K562 (cell line): Measurements from ENCODE around the gene PNMT. TPM values are rescaled to one million over a fixed set of nuclear protein-coding genes. Genes with fewer than 3 reads are reported as not detected.

ENCODE experiments used
- BDP1 ChIP-seq: IDR thresholded peaks from 3 replicates; pipeline ENCODE4 v1.6.1; 2011; ENCODE audit not compliant: insufficient read length, insufficient read depth
- BRD4 ChIP-seq: fragments of 200-600 bp; sonication (generic); IDR thresholded peaks from 2 replicates; pipeline ENCODE4 v1.6.1; 2017; ENCODE audit warnings: inconsistent platforms
- CLOCK ChIP-seq: fragments of 250-450 bp; sonication (Bioruptor Pico); IDR thresholded peaks from 2 replicates; pipeline ENCODE4 v1.4.0; 2020; ENCODE audit warnings: mild to moderate bottlenecking, moderate library complexity, borderline replicate concordance
- EP400 ChIP-seq: fragments of 450-650 bp; IDR thresholded peaks from 2 replicates; pipeline ENCODE4 v1.6.1; 2017; ENCODE audit warnings: antibody characterized with exemption, mild to moderate bottlenecking, moderate library complexity
- ESRRB ChIP-seq: fragments of 250-450 bp; sonication (Bioruptor Pico); IDR thresholded peaks from 2 replicates; pipeline ENCODE4 v1.5.0; 2020; ENCODE audit warnings: mild to moderate bottlenecking, moderate library complexity, borderline replicate concordance
- ETV6 ChIP-seq, 3 experiments: fragments of 150-350 bp in 1 of 3; sonication (generic) in 1 of 3; formaldehyde crosslinking in 1 of 3; IDR thresholded peaks; 2 replicates each; pipeline versions ENCODE4 v1.6.1 to v1.8.0; 2014 to 2022; ENCODE audit warnings: borderline replicate concordance in 2 of 3, low read depth in 2 of 3, antibody characterized with exemption in 1 of 3, low read length in 1 of 3, mild to moderate bottlenecking in 1 of 3, missing genetic modification reagents in 1 of 3
- HSF4 ChIP-seq: fragments of 250-450 bp; sonication (Bioruptor Pico); IDR thresholded peaks from 2 replicates; pipeline ENCODE4 v2.1.2; 2022; ENCODE audit warnings: mild to moderate bottlenecking, moderate library complexity, borderline replicate concordance
- IRF2 ChIP-seq: sonication (generic); formaldehyde crosslinking; IDR thresholded peaks from 2 replicates; pipeline ENCODE4 v1.8.1; 2022; ENCODE audit warnings: mild to moderate bottlenecking, missing genetic modification reagents
- MAFF ChIP-seq: IDR thresholded peaks from 2 replicates; pipeline ENCODE4 v1.6.1; 2012; ENCODE audit warnings: low read length, improper control_type of control experiment
- POLR2AphosphoS5 ChIP-seq: IDR thresholded peaks from 2 replicates; pipeline ENCODE4 v1.6.1; 2011; ENCODE audit warnings: mild to moderate bottlenecking, low read depth, low read length, moderate library complexity; ENCODE audit not compliant: control insufficient read depth, insufficient read depth
- SRSF7 ChIP-seq: fragments of 200-400 bp; formaldehyde crosslinking; optimal IDR thresholded peaks from 2 replicates; pipeline ENCODE3; 2017; ENCODE audit warnings: mild to moderate bottlenecking, low read depth, low read length
- TAF1 ChIP-seq: IDR thresholded peaks from 2 replicates; pipeline ENCODE4 v1.6.1; 2011; ENCODE audit warnings: mild to moderate bottlenecking, low read length, moderate library complexity; ENCODE audit not compliant: insufficient read depth, control insufficient read depth, severe bottlenecking; ENCODE audit errors: extremely low read depth
- TCF7L2 ChIP-seq: fragments of 150-350 bp; IDR thresholded peaks from 2 replicates; pipeline ENCODE4 v1.6.1; 2016; ENCODE audit warnings: low read depth, mild to moderate bottlenecking, low read length, moderate library complexity
- ZC3H8 ChIP-seq: fragments of 450-650 bp; IDR thresholded peaks from 2 replicates; pipeline ENCODE4 v1.6.1; 2017
- ZEB2 ChIP-seq: fragments of 450-650 bp; IDR thresholded peaks from 2 replicates; pipeline ENCODE4 v1.6.1; 2016
- ZNF347 ChIP-seq: fragments of 450-650 bp; formaldehyde crosslinking; IDR thresholded peaks from 2 replicates; pipeline ENCODE4 v1.4.0; 2020; ENCODE audit warnings: low read depth, mild to moderate bottlenecking, moderate library complexity
- ZNF57 ChIP-seq: fragments of 450-650 bp; formaldehyde crosslinking; IDR thresholded peaks from 2 replicates; pipeline ENCODE4 v1.4.0; 2020; ENCODE audit warnings: mild to moderate bottlenecking, moderate library complexity
- ZNF589 ChIP-seq: fragments of 200-800 bp; sonication (Bioruptor generic); IDR thresholded peaks from 2 replicates; pipeline ENCODE4 v1.6.1; 2016; ENCODE audit warnings: low read depth, missing genetic modification characterization, missing compliant biosample characterization
- ZNF644 ChIP-seq: fragments of 200-800 bp; sonication (Bioruptor generic); IDR thresholded peaks from 2 replicates; pipeline ENCODE4 v1.6.1; 2016; ENCODE audit warnings: low read depth, missing genetic modification characterization, missing compliant biosample characterization
- ZSCAN29 ChIP-seq: fragments of 450-650 bp; IDR thresholded peaks from 2 replicates; pipeline ENCODE4 v1.6.1; 2017
- polyA plus RNA-seq, 8 experiments: library from polyadenylated mRNA; depleted of rRNA in 4 of 8; stranded (reverse) in 5 of 8; unstranded in 3 of 8; fragments of >200 nt; fragmentation: Nextera tagmentation in 2 of 8; fragmentation: Illumina TruSeq in 1 of 8; extraction: Ambion mirVana in 2 of 8; extraction: Trizol in 1 of 8; gene quantifications; 2 replicates each; pipeline versions ENCODE4 v1.2.1 to v1.2.3, GENCODE V29; 2011 to 2014; ENCODE audit warnings: inconsistent platforms in 1 of 8, missing spikeins in 1 of 8
- total RNA-seq, 7 experiments: library from RNA; depleted of rRNA in 6 of 7; stranded (reverse); fragments of >200 nt in 6 of 7; fragmentation: Illumina TruSeq in 2 of 7; extraction: Trizol in 2 of 7; gene quantifications; 2 replicates each; pipeline versions ENCODE4 v1.2.1 to v1.2.3, GENCODE V29; 2011 to 2021; ENCODE audit warnings: low replicate concordance in 1 of 7
- TF ChIP-seq, protein P1 (sequence below): fragments of 450-650 bp; formaldehyde crosslinking; IDR thresholded peaks from 2 replicates; pipeline ENCODE4 v1.4.0; 2020; ENCODE audit warnings: mild to moderate bottlenecking, moderate library complexity
- TF ChIP-seq, protein P2 (sequence below): fragments of 450-650 bp; IDR thresholded peaks from 2 replicates; pipeline ENCODE4 v1.6.1; 2017; ENCODE audit warnings: mild to moderate bottlenecking, moderate library complexity
- TF ChIP-seq, protein P3 (sequence below): fragments of 450-650 bp; formaldehyde crosslinking; IDR thresholded peaks from 2 replicates; pipeline ENCODE4 v1.4.0; 2022; ENCODE audit warnings: missing genetic modification characterization

PNMT gene
- total and polyA plus RNA-seq, 9 of the 15 experiments (the other 6 are each of a cell fraction or from before 2014, with no cell fraction given), result 0.55 to 18.1 (median 5.8) TPM

- no peak for TF ChIP-seq CLOCK (CRISPR knock-in tag)
- no peak for TF ChIP-seq BRD4
- TF ChIP-seq ZEB2, result peak; percentile 92
- no peak for TF ChIP-seq SRSF7
- peak; percentile 64 for TF ChIP-seq MAFF
- TF ChIP-seq, protein P1, sequence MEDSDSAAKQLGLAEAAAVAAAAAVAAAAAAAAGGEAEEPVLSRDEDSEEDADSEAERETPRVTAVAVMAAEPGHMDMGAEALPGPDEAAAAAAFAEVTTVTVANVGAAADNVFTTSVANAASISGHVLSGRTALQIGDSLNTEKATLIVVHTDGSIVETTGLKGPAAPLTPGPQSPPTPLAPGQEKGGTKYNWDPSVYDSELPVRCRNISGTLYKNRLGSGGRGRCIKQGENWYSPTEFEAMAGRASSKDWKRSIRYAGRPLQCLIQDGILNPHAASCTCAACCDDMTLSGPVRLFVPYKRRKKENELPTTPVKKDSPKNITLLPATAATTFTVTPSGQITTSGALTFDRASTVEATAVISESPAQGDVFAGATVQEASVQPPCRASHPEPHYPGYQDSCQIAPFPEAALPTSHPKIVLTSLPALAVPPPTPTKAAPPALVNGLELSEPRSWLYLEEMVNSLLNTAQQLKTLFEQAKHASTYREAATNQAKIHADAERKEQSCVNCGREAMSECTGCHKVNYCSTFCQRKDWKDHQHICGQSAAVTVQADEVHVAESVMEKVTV (CRISPR knock-in tag), result no peak
- no peak for TF ChIP-seq BDP1
- TF ChIP-seq HSF4, result no peak
- peak; percentile 63; the same call in 1 of the 2 replicates for TF ChIP-seq ZNF589 (CRISPR knock-in tag)
- TF ChIP-seq EP400, result peak; percentile 93
- TF ChIP-seq ETV6 (IDR thresholded peaks at IDR 0.05; ENCODE audit: borderline replicate concordance in 1 of 2, low read depth in 2 of 2, low read length in 1 of 2), result no peak
- no peak for TF ChIP-seq ETV6 (CRISPR knock-in tag; IDR thresholded peaks at IDR 0.05; ENCODE audit: borderline replicate concordance)
- TF ChIP-seq ZNF57 (CRISPR knock-in tag), result no peak
- peak; percentile 53; the same call in 1 of the 2 replicates for TF ChIP-seq POLR2AphosphoS5
- TF ChIP-seq, protein P2, sequence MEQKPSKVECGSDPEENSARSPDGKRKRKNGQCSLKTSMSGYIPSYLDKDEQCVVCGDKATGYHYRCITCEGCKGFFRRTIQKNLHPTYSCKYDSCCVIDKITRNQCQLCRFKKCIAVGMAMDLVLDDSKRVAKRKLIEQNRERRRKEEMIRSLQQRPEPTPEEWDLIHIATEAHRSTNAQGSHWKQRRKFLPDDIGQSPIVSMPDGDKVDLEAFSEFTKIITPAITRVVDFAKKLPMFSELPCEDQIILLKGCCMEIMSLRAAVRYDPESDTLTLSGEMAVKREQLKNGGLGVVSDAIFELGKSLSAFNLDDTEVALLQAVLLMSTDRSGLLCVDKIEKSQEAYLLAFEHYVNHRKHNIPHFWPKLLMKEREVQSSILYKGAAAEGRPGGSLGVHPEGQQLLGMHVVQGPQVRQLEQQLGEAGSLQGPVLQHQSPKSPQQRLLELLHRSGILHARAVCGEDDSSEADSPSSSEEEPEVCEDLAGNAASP, result no peak
- TF ChIP-seq ZSCAN29, result no peak
- TF ChIP-seq IRF2 (CRISPR knock-in tag), result no peak
- TF ChIP-seq TAF1, result peak; percentile 46
- no peak for TF ChIP-seq TCF7L2
- peak; percentile 31; the same call in 1 of the 2 replicates for TF ChIP-seq ZNF644 (tag)
- TF ChIP-seq, protein P3, sequence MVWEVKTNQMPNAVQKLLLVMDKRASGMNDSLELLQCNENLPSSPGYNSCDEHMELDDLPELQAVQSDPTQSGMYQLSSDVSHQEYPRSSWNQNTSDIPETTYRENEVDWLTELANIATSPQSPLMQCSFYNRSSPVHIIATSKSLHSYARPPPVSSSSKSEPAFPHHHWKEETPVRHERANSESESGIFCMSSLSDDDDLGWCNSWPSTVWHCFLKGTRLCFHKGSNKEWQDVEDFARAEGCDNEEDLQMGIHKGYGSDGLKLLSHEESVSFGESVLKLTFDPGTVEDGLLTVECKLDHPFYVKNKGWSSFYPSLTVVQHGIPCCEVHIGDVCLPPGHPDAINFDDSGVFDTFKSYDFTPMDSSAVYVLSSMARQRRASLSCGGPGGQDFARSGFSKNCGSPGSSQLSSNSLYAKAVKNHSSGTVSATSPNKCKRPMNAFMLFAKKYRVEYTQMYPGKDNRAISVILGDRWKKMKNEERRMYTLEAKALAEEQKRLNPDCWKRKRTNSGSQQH (CRISPR knock-in tag), result no peak
- no peak for TF ChIP-seq ZNF347 (CRISPR knock-in tag)
- no peak for TF ChIP-seq ESRRB (CRISPR knock-in tag)
- TF ChIP-seq ZC3H8, result 0 out of 2 replicates have a peak, but pooled peaks have one; percentile 13
These were observed 18.1 kb upstream of the PNMT start (continued) for GRCh38 chr17:39650121-39650579.
